OCI-LY7 (cell line): ENCODE results near the gene LYVE1. TPM values are rescaled to one million over a fixed set of nuclear protein-coding genes. Genes with fewer than 3 reads are reported as not detected.

Source experiments
- BruUV-seq: library from RNA; stranded (reverse); fragments of 400-500 nt; replicated peaks from 2 replicates; lab custom pipeline; 2021; lab: Mats Ljungman, UMichigan
- CTCF ChIA-PET: fragments of 300-600 bp; sonication (Branson Sonifier 250); formaldehyde crosslinking; loops from one replicate; lab custom pipeline; 2022; ENCODE audit warnings: antibody characterized with exemption; ENCODE audit not compliant: unreplicated experiment; lab: Charles Lee
- POLR2A ChIA-PET: fragments of 300-600 bp; sonication (Branson Sonifier 250); formaldehyde crosslinking; loops from one replicate; lab custom pipeline; 2022; ENCODE audit warnings: antibody characterized with exemption; lab: Charles Lee
- DNase-seq: peaks from one replicate; pipeline ENCODE4 v3.0.0-alpha.2; 2015; ENCODE audit warnings: low spot score
- H2AFZ ChIP-seq: fragments of 200-600 bp; sonication (generic), shearing (Covaris generic); 2 replicates; pipeline ENCODE4 v1.6.1; 2014; ENCODE audit warnings: mild to moderate bottlenecking, antibody characterized with exemption, low read length, moderate library complexity
- H3K27ac ChIP-seq: fragments of 200-600 bp; sonication (generic); 2 replicates; pipeline ENCODE4 v1.5.1; 2014; ENCODE audit warnings: mixed run types, low read depth, mild to moderate bottlenecking, moderate library complexity, low read length, inconsistent platforms; ENCODE audit not compliant: poor library complexity, severe bottlenecking
- H3K36me3 ChIP-seq: fragments of 200-600 bp; sonication (generic); 2 replicates; pipeline ENCODE4 v1.6.1; 2014; ENCODE audit warnings: mild to moderate bottlenecking, antibody characterized with exemption, low read length, moderate library complexity, mixed read lengths; ENCODE audit not compliant: insufficient read depth
- H3K4me1 ChIP-seq: fragments of 200-600 bp; sonication (generic); 2 replicates; pipeline ENCODE4 v1.5.1; 2014; ENCODE audit warnings: mild to moderate bottlenecking, low read length; ENCODE audit not compliant: insufficient read depth, poor library complexity, severe bottlenecking
- H3K4me2 ChIP-seq: fragments of 200-600 bp; sonication (generic); 2 replicates; pipeline ENCODE4 v1.6.1; 2014; ENCODE audit warnings: mild to moderate bottlenecking, low read length
- H3K4me3 ChIP-seq: fragments of 200-600 bp; sonication (generic); 2 replicates; pipeline ENCODE4 v1.5.1; 2014; ENCODE audit warnings: mild to moderate bottlenecking, low read depth, low read length; ENCODE audit not compliant: poor library complexity, severe bottlenecking
- H3K79me2 ChIP-seq: fragments of 200-600 bp; sonication (generic); 2 replicates; pipeline ENCODE4 v1.6.1; 2016; ENCODE audit warnings: low read depth, mild to moderate bottlenecking, low read length, moderate library complexity, mixed read lengths; ENCODE audit not compliant: insufficient read depth
- H3K9me2 ChIP-seq: fragments of 200-600 bp; sonication (generic); 2 replicates; pipeline ENCODE4 v1.6.1; 2016; ENCODE audit warnings: mild to moderate bottlenecking, low read length, mixed read lengths; ENCODE audit not compliant: insufficient read depth
- H3K9me3 ChIP-seq: fragments of 200-600 bp; sonication (generic); 2 replicates; pipeline ENCODE4 v1.6.1; 2014; ENCODE audit warnings: mild to moderate bottlenecking, mixed run types, low read length, mixed read lengths
- H4K20me1 ChIP-seq: fragments of 200-600 bp; sonication (generic); 2 replicates; pipeline ENCODE4 v1.6.1; 2014; ENCODE audit warnings: mild to moderate bottlenecking, antibody characterized with exemption, low read length, moderate library complexity, mixed read lengths; ENCODE audit not compliant: insufficient read depth
- EZH2phosphoT487 ChIP-seq: fragments of 200-600 bp; sonication (generic); IDR thresholded peaks from 2 replicates; pipeline ENCODE4 v1.6.1; 2018; ENCODE audit warnings: low read depth, borderline replicate concordance, mild to moderate bottlenecking, mixed run types, antibody characterized with exemption, low read length, moderate library complexity, mixed read lengths
- intact Hi-C: fragments of 100-400 bp; cut with micrococcal nuclease; formaldehyde crosslinking; loops from one replicate; pipeline ENCODE4 v1.10.0; 2022; ENCODE audit not compliant: unreplicated experiment
- total RNA-seq, 2 experiments: library from RNA; depleted of rRNA in 1 of 2; stranded (reverse); fragments of >200 nt in 1 of 2; shearing (Covaris generic) in 1 of 2; gene quantifications; 2 replicates each; pipeline ENCODE4 v1.2.3, GENCODE V29; 2014 to 2022
- TF ChIP-seq, protein P1 (sequence below): fragments of 200-600 bp; sonication (generic); conservative IDR thresholded peaks from 2 replicates; pipeline ENCODE4 v1.5.1; 2014; ENCODE audit warnings: mild to moderate bottlenecking, antibody characterized with exemption, low read length, moderate library complexity, mixed read lengths

LYVE1 gene
- total RNA-seq, 2 experiments from 2014 or later: not detected

DNA sequence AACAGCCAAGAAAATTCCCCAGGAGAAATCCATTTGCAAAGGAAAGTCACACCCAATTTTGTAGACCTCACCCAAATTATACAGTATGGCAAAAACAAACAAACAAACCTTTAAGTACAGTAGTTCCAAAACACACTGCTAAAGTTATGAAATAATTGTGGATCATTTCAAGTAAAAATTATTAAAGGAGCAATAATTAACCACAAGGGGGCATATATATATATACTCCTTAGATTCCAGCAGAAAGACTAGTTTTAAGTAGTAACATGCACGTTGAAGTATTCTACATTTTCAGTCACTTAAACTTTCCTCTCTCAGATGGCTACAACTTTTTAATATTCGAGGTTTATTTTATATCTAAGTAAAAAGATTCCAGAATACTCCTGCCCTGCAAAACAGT is 54.3 kb downstream of the LYVE1 start:
- peak; percentile 11 for DNase-seq
- POLR2A ChIA-PET: no interaction called here

GRCh38 chr11:10511181-10511621 is 57.3 kb downstream of the LYVE1 start:
- no peak for TF ChIP-seq EZH2phosphoT487
- TF ChIP-seq, protein P1, sequence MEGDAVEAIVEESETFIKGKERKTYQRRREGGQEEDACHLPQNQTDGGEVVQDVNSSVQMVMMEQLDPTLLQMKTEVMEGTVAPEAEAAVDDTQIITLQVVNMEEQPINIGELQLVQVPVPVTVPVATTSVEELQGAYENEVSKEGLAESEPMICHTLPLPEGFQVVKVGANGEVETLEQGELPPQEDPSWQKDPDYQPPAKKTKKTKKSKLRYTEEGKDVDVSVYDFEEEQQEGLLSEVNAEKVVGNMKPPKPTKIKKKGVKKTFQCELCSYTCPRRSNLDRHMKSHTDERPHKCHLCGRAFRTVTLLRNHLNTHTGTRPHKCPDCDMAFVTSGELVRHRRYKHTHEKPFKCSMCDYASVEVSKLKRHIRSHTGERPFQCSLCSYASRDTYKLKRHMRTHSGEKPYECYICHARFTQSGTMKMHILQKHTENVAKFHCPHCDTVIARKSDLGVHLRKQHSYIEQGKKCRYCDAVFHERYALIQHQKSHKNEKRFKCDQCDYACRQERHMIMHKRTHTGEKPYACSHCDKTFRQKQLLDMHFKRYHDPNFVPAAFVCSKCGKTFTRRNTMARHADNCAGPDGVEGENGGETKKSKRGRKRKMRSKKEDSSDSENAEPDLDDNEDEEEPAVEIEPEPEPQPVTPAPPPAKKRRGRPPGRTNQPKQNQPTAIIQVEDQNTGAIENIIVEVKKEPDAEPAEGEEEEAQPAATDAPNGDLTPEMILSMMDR: no peak
- Histone ChIP-seq H2AFZ (no peak overlapping the region), H3K4me2 (no peak overlapping the region), H3K36me3 (peaks cover 21% of the 10 kb centered on the region), H3K4me1 (no peaks in the 10 kb centered on the region), H4K20me1 (no peaks in the 10 kb centered on the region), H3K9me3 (no peaks in the 10 kb centered on the region), H3K27ac (no peak overlapping the region), H3K4me3 (no peak overlapping the region), H3K79me2 (no peaks in the 10 kb centered on the region), H3K9me2 (no peaks in the 10 kb centered on the region)
- ChIA-PET POLR2A (no interaction called here), CTCF (no interaction called here)
- no peak for DNase-seq
- no TSS peak for BruUV-seq
- intact Hi-C loops: no loop called here

More for the DNA sequence above, 54.3 kb downstream of the LYVE1 start:
- Histone ChIP-seq H3K9me3 (no peaks in the 10 kb centered on the region), H4K20me1 (no peaks in the 10 kb centered on the region), H3K9me2 (no peaks in the 10 kb centered on the region), H3K4me1 (no peaks in the 10 kb centered on the region), H3K27ac (no peak overlapping the region), H3K4me2 (no peak overlapping the region), H3K79me2 (no peaks in the 10 kb centered on the region), H2AFZ (no peak overlapping the region), H3K36me3 (peaks cover 24% of the 10 kb centered on the region), H3K4me3 (no peak overlapping the region)
- no TSS peak for BruUV-seq
- TF ChIP-seq, protein P1: peak; percentile 70
- no peak for TF ChIP-seq EZH2phosphoT487
- CTCF ChIA-PET: no interaction called here
- intact Hi-C loops: no loop called here

Other genes starting within 250 kb of the LYVE1 start
- gene AMPD3, start 113.4 kb downstream of the LYVE1 start, total RNA-seq (2014; rRNA removed; shearing (Covaris generic)): 9.4 and 13.5 TPM in 2 replicates
- 17.0 and 25.6 TPM in 2 replicates for gene AMPD3, start 113.4 kb downstream of the LYVE1 start, total RNA-seq (2022)
- gene RNF141, start 27.5 kb downstream of the LYVE1 start, total RNA-seq (2014; rRNA removed; shearing (Covaris generic)): 8.2 and 9.2 TPM in 2 replicates
- 18.5 and 20.1 TPM in 2 replicates for gene RNF141, start 27.5 kb downstream of the LYVE1 start, total RNA-seq (2022)
- gene IRAG1, start 125.1 kb upstream of the LYVE1 start, total RNA-seq (2014; rRNA removed; shearing (Covaris generic)): not detected in 2 replicates
- not detected in 2 replicates for gene IRAG1, start 125.1 kb upstream of the LYVE1 start, total RNA-seq (2022)
- gene CTR9, start 182.6 kb upstream of the LYVE1 start, total RNA-seq (2014; rRNA removed; shearing (Covaris generic)): 15.3 and 19.3 TPM in 2 replicates
- 25.5 and 29.5 TPM in 2 replicates for gene CTR9, start 182.6 kb upstream of the LYVE1 start, total RNA-seq (2022)
- 312 and 317 TPM in 2 replicates for gene EIF4G2, start 240.3 kb upstream of the LYVE1 start, total RNA-seq (2014; rRNA removed; shearing (Covaris generic))
- 502 and 503 TPM in 2 replicates for gene EIF4G2, start 240.3 kb upstream of the LYVE1 start, total RNA-seq (2022)